Activated CD8-positive, alpha-beta memory T cell treated with anti-CD3 and anti-CD28 coated beads for 36 hours (primary cell): ENCODE data around the gene NAV2. TPM values are rescaled to one million over a fixed set of nuclear protein-coding genes. Genes with fewer than 3 reads are reported as not detected.
"Not testable (repeated sequence)": the region's sequence is repeated elsewhere in the genome, so short reads cannot be mapped to it uniquely, and the experiment has no call there.

Source experiments
- CTCF ChIA-PET: fragments of 350-600 bp; sonication (Branson Sonifier 250); formaldehyde crosslinking; loops from one replicate; lab custom pipeline; 2021; ENCODE audit warnings: antibody characterized with exemption; lab: Charles Lee
- POLR2A ChIA-PET: fragments of 350-600 bp; sonication (Branson Sonifier 250); formaldehyde crosslinking; loops from one replicate; lab custom pipeline; 2021; ENCODE audit warnings: antibody characterized with exemption; lab: Charles Lee
- total RNA-seq, 2 experiments: library from RNA; stranded (reverse); gene quantifications; one replicate each; pipeline ENCODE4 v1.2.3, GENCODE V29; 2021

The NAV2 gene
- total RNA-seq, 2 experiments from 2014 or later: 0.23 to 0.25 TPM

- ChIA-PET CTCF (no interaction called here), POLR2A (no interaction called here)
Measured at GRCh38 chr11:19988598-19988997, 276.0 kb downstream of the NAV2 start.

- POLR2A ChIA-PET: no interaction called here
- CTCF ChIA-PET: no interaction called here
Measured at GRCh38 chr11:19989191-19989590, 276.6 kb downstream of the NAV2 start.

GRCh38 chr11:19992162-19992561 is 279.5 kb downstream of the NAV2 start:
- ChIA-PET CTCF (interaction anchor here (0.6 kb wide), 1 partner anchor 13 kb away, joined by 3 read pairs; no protein-coding TSS in a partner anchor), POLR2A (no interaction called here)

- POLR2A ChIA-PET: no interaction called here
- CTCF ChIA-PET: interaction anchor here (0.6 kb wide), 1 partner anchor 12 kb away, joined by 3 read pairs; no protein-coding TSS in a partner anchor
Measured at GRCh38 chr11:19992998-19993397, 280.4 kb downstream of the NAV2 start.

GRCh38 chr11:19994672-19995071 is 282.0 kb downstream of the NAV2 start:
- POLR2A ChIA-PET: no interaction called here
- CTCF ChIA-PET: no interaction called here

GRCh38 chr11:19995145-19995544 is 282.5 kb downstream of the NAV2 start:
- ChIA-PET POLR2A (no interaction called here), CTCF (no interaction called here)

GRCh38 chr11:19996571-19996970 is 283.9 kb downstream of the NAV2 start:
- ChIA-PET CTCF (no interaction called here), POLR2A (no interaction called here)

- ChIA-PET CTCF (no interaction called here), POLR2A (no interaction called here)
Measured at GRCh38 chr11:20000022-20000350, 287.3 kb downstream of the NAV2 start.

- ChIA-PET POLR2A (no interaction called here), CTCF (no interaction called here)
Measured at GRCh38 chr11:20000351-20001134, 287.9 kb downstream of the NAV2 start.

GRCh38 chr11:20002312-20003216 is 289.9 kb downstream of the NAV2 start:
- POLR2A ChIA-PET: no interaction called here
- CTCF ChIA-PET: no interaction called here

GRCh38 chr11:20003351-20003750 is 290.7 kb downstream of the NAV2 start:
- CTCF ChIA-PET: no interaction called here

GRCh38 chr11:20004866-20005265 is 292.2 kb downstream of the NAV2 start:
- ChIA-PET POLR2A (interaction anchor here (0.6 kb wide), 1 partner anchor 293 kb away, joined by 4 read pairs; no protein-coding TSS in a partner anchor), CTCF (interaction anchor here (0.5 kb wide), 1 partner anchor 12 kb away, joined by 3 read pairs; no protein-coding TSS in a partner anchor)

More at GRCh38 chr11:20003351-20003750, 290.7 kb downstream of the NAV2 start:
- POLR2A ChIA-PET: no interaction called here

GRCh38 chr11:20005747-20006146 is 293.1 kb downstream of the NAV2 start:
- ChIA-PET CTCF (no interaction called here), POLR2A (no interaction called here)

- CTCF ChIA-PET, POLR2A ChIA-PET: not testable (repeated sequence)
Measured at GRCh38 chr11:20006618-20007017, 294.0 kb downstream of the NAV2 start.

- ChIA-PET CTCF (no interaction called here), POLR2A (no interaction called here)
Measured at GRCh38 chr11:20007386-20007785, 294.7 kb downstream of the NAV2 start.

GRCh38 chr11:20008190-20008870 is 295.7 kb downstream of the NAV2 start:
- ChIA-PET CTCF (no interaction called here), POLR2A (no interaction called here)

- ChIA-PET POLR2A (no interaction called here), CTCF (no interaction called here)
Measured at GRCh38 chr11:20008871-20009644, 296.4 kb downstream of the NAV2 start.

GRCh38 chr11:20010156-20010850 is 297.7 kb downstream of the NAV2 start:
- ChIA-PET POLR2A (no interaction called here), CTCF (no interaction called here)

- ChIA-PET POLR2A (no interaction called here), CTCF (no interaction called here)
Measured at GRCh38 chr11:20010851-20011225, 298.2 kb downstream of the NAV2 start.
